Rectal smooth muscle tissue (tissue), 1 donor: Measurements from ENCODE around the gene TAF7L.

Source experiments
- H3K27ac ChIP-seq: one replicate; pipeline ENCODE4 v1.7.0; 2013; ENCODE audit warnings: low read depth, low read length, inconsistent platforms
- H3K27me3 ChIP-seq: one replicate; pipeline ENCODE4 v1.7.0; 2013; ENCODE audit warnings: low read length; ENCODE audit not compliant: control insufficient read depth, insufficient read depth
- H3K36me3 ChIP-seq: one replicate; pipeline ENCODE4 v1.7.0; 2013; ENCODE audit warnings: low read length; ENCODE audit not compliant: control insufficient read depth, insufficient read depth
- H3K4me1 ChIP-seq: one replicate; pipeline ENCODE4 v1.7.0; 2013; ENCODE audit warnings: low read length; ENCODE audit not compliant: control insufficient read depth, insufficient read depth
- H3K4me3 ChIP-seq: one replicate; pipeline ENCODE4 v1.7.0; 2013; ENCODE audit warnings: low read length
- H3K9ac ChIP-seq: one replicate; pipeline ENCODE4 v1.7.0; 2013; ENCODE audit warnings: low read length

TAF7L gene

DNA sequence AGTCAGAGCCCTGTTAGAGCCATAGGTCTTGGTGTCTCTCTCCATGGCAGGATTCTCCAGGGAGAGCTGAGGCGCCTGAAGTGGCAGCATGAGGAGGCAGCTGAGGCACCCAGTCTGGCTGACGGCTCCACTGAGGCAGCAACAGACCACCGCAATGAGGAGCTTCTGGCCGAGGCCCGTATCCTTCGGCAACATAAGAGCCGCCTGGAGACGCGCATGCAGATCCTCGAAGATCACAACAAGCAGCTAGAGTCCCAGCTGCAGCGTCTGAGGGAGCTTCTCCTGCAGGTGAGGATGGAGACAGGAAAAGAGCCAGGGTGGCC, 32.9 kb downstream of the TAF7L start:
- Histone ChIP-seq H3K4me1 (no peaks in the 10 kb centered on the region), H3K36me3 (no peaks in the 10 kb centered on the region), H3K9ac (no peak overlapping the region), H3K27ac (no peak overlapping the region), H3K4me3 (no peak overlapping the region), H3K27me3 (no peaks in the 10 kb centered on the region)

DNA sequence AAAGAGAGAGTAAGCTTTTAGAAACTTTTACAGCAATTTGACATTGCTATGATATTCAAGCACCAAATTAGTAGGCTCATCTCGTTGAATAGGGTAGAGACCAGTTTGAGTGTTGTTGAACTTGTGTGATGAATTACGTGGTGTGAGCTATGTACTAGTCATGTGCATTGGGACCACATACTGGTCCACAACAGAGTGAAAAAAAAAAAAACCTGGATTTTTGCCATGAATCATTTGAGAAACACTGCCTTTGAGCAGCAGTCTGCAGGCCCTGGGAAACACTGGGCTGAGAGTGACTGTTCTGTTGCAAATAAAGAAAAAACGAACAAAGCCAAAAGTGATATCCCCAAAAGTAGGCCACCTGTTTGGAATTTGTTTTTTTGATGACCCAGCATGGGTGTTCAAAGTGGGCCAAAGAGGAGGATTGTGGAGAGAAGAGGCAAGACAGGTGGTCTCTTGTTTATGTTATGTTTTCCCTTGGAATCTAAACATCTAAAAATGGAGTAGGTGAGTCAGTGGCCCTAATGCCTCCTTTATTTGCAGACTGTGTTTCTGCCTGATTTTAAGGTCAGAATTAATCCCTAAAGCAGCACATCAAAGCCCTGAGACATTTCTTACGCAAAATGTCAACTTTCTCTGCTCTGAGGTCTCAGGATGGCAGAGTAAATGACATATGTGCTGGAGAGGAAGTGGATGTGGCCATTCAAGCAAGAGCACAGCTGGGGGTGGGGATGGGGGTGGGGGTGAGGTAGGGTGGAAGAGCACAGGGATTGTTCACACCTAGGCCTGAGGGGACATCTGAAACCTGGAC, 33.5 kb downstream of the TAF7L start:
- no peaks in the 10 kb centered on the region for H3K27me3 ChIP-seq

DNA sequence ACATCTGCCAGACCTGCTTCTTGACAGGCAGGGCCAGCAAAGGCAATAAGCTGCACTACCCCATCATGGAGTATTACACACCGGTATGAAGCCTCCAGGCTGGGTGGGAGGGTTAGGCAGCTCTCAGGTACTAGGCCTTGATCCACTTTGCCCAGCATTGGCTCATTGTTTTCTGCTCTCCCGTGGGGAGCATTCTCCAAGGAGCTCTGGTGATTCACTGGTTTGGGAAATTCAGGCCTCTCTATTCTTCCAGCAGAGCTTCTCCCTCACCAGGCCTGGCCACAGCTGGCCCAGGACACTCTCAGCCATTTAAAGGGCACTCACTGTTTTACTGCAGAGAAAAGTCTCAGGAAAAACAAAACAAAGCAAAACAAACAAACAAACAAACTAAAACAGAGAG, 38.5 kb downstream of the TAF7L start:
- Histone ChIP-seq H3K27ac (no peak overlapping the region), H3K9ac (no peak overlapping the region), H3K4me1 (no peaks in the 10 kb centered on the region), H3K27me3 (no peaks in the 10 kb centered on the region), H3K36me3 (no peaks in the 10 kb centered on the region), H3K4me3 (no peak overlapping the region)

More for the DNA sequence above, 33.5 kb downstream of the TAF7L start:
- no peaks in the 10 kb centered on the region for H3K4me1 ChIP-seq
- no peak overlapping the region for H3K4me3 ChIP-seq
- H3K27ac ChIP-seq: no peak overlapping the region
- no peaks in the 10 kb centered on the region for H3K36me3 ChIP-seq
- no peak overlapping the region for H3K9ac ChIP-seq

GRCh38 chrX:101241531-101241930, 49.6 kb downstream of the TAF7L start:
- Histone ChIP-seq H3K4me3 (no peak overlapping the region), H3K27ac (no peak overlapping the region), H3K36me3 (no peaks in the 10 kb centered on the region), H3K27me3 (no peaks in the 10 kb centered on the region), H3K9ac (no peak overlapping the region), H3K4me1 (no peaks in the 10 kb centered on the region)

GRCh38 chrX:101237041-101237440, 54.1 kb downstream of the TAF7L start:
- H3K27me3 ChIP-seq: no peaks in the 10 kb centered on the region
- no peak overlapping the region for H3K27ac ChIP-seq

DNA sequence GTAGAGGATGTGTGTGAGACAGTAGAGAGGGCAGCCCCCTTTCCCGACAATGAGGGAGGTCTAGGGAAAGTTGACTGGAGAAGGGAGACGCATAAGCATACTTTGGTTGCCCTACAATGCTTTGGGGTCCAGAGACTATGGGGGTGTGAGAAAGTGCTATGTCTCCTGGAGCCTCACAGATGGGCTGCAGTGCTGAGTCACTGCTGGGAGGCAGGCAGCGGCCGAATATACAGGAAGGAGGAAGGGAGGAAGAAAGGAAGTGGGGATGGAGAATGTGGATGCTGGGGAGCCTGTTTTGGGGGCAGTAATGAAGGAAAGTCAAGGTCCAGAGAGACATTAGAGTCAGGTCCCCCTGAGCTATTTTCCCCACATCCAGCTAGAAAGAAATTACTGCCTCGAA, 58.8 kb downstream of the TAF7L start:
- no peak overlapping the region for H3K4me3 ChIP-seq

More at GRCh38 chrX:101237041-101237440, 54.1 kb downstream of the TAF7L start:
- Histone ChIP-seq H3K9ac (no peak overlapping the region), H3K36me3 (no peaks in the 10 kb centered on the region), H3K4me3 (no peak overlapping the region), H3K4me1 (no peaks in the 10 kb centered on the region)

DNA sequence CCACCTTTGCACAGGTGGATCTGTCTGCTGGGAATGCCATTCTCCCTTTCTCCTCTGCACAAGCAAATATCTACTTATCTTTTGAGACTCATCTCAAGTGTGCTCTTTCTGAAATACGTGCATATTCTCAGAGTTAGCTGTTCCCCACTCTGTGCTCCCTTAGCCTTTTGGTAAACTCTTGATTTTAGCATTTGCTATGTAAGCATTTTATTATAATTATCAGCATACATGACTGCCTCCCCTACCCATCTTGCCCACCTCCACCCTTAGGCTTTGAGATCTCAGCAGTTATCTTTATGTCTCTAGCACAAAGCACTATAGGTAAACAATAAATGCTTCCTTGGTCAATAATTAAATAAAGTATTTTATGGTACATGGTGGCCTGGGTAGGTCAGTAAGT, 60.1 kb downstream of the TAF7L start:
- no peak overlapping the region for H3K9ac ChIP-seq
- no peaks in the 10 kb centered on the region for H3K27me3 ChIP-seq
- no peaks in the 10 kb centered on the region for H3K36me3 ChIP-seq
- no peak overlapping the region for H3K27ac ChIP-seq
- H3K4me1 ChIP-seq: no peaks in the 10 kb centered on the region
- H3K4me3 ChIP-seq: no peak overlapping the region

More for the DNA sequence above, 58.8 kb downstream of the TAF7L start:
- H3K9ac ChIP-seq: no peak overlapping the region
- H3K36me3 ChIP-seq: no peaks in the 10 kb centered on the region
- no peak overlapping the region for H3K27ac ChIP-seq
- no peaks in the 10 kb centered on the region for H3K4me1 ChIP-seq
- H3K27me3 ChIP-seq: no peaks in the 10 kb centered on the region

DNA sequence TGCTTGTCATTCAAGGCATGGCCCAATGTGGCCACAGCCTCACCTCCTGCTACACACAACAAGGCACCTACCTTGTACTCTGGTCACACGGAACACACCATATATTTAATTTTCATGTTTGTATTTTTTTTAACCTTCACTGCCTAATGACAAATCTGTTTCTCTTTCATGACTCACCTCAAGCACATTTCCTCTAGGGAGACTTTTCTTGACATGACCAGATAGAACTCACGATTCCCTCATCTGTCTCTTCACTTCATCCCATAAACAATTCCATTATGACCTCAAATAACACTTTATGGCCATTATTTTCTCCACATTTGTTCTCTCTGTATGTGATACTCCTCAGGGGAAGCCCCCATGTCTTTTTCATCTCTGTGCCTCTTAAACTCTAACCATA, 60.5 kb downstream of the TAF7L start:
- Histone ChIP-seq H3K9ac (no peak overlapping the region), H3K4me1 (no peaks in the 10 kb centered on the region), H3K36me3 (no peaks in the 10 kb centered on the region), H3K4me3 (no peak overlapping the region), H3K27ac (no peak overlapping the region), H3K27me3 (no peaks in the 10 kb centered on the region)

- Histone ChIP-seq H3K9ac (no peak overlapping the region), H3K36me3 (no peaks in the 10 kb centered on the region), H3K27me3 (no peaks in the 10 kb centered on the region), H3K4me3 (no peak overlapping the region), H3K4me1 (no peaks in the 10 kb centered on the region), H3K27ac (no peak overlapping the region)
Measured at GRCh38 chrX:101229170-101229569, 62.0 kb downstream of the TAF7L start.

DNA sequence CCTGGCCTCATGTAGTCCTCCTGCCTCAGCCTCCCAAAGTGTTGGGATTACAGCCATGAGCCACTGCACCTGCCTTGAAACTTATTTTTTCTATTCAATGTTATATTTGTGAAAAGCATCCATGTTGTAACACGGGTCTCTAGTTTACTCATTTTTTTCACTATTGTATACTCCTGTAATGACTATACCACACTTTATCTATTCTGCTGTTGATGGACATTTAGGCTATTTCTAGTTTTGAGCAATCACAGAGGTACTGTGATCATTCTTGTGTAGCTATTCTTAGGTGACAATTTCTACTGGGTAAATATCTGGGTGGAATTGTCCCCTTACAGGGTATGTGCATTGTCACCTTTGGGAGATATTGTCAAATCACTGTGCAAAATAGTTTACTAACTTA, 67.9 kb downstream of the TAF7L start:
- Histone ChIP-seq H3K36me3 (no peaks in the 10 kb centered on the region), H3K27ac (no peak overlapping the region), H3K9ac (no peak overlapping the region), H3K4me3 (no peak overlapping the region), H3K27me3 (no peaks in the 10 kb centered on the region), H3K4me1 (no peaks in the 10 kb centered on the region)

DNA sequence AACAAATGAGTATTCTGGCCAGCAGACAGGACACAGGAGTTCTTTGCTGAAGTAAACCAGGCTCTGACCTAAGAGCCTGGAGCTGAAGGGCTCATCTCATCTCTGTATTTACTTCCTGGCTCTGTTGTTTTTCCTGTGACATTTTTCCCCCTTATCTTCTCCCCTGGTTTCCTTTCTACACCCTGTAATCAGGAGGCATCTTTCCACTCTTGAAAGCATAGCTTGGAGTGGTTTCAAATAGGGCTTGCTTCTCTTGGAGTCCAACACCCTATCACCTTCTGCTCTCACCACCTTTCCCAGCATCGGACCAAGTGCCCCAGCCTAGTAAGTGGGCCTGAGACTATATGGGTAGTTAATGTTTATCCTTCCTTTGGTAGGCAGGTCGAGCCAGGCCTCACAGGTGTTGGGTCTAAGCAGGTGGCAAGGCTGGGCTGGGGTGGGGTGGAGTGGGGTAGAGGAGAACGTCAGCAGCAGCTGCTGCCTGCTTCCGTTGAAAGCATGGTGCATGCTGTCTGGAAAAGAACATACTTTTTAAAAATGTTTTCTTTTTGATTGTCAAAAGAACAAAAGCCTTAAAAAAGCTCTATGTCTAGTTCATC, 70.4 kb downstream of the TAF7L start:
- Histone ChIP-seq H3K4me1 (no peaks in the 10 kb centered on the region), H3K4me3 (no peak overlapping the region), H3K27ac (peak overlapping the region; percentile 24), H3K9ac (no peak overlapping the region), H3K36me3 (no peaks in the 10 kb centered on the region), H3K27me3 (no peaks in the 10 kb centered on the region)

DNA sequence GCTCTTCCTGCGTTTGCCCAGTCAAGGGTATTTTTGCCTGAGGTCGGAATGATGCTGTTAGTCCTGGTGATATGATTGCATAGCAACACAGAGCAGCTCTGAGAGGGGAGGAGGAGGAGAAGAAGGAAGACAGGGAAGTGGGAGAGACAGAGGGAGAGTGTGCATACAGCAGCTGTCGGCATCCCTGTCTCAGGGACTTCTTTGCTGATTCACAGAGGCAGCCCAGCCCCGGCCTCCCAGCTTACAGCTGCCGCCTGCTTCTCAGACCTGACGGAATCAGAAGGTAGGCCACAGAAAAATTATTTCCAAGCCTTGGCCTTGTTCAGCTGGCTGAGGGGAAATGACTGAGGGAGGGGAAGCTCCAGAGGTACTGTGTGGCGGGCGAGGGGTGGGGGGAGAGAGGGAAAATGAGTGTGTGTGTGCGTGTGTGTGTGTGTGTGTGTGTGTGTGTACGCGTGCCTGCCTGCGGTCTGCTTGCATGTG, 71.2 kb downstream of the TAF7L start:
- H3K9ac ChIP-seq: no peak overlapping the region
- H3K36me3 ChIP-seq: no peaks in the 10 kb centered on the region
- no peak overlapping the region for H3K4me3 ChIP-seq
- no peak overlapping the region for H3K27ac ChIP-seq
- H3K27me3 ChIP-seq: no peaks in the 10 kb centered on the region
- H3K4me1 ChIP-seq: no peaks in the 10 kb centered on the region
